Mesenchymal stem cell (in vitro differentiated cells and primary cell): Measurements from ENCODE around the gene DNAJC28.
A peak's percentile ranks its signal among the peaks of the same experiment; 100 is the strongest.
"Not testable (repeated sequence)": the region's sequence is repeated elsewhere in the genome, so short reads cannot be mapped to it uniquely, and the experiment has no call there.

Experiments used
- DNase-seq: peaks from one replicate; pipeline ENCODE4 v3.0.0-alpha.2; 2013
- H2AFZ ChIP-seq: one replicate; pipeline ENCODE4 v1.6.1; 2013; ENCODE audit warnings: low read depth, mild to moderate bottlenecking, control low read depth, inconsistent platforms, low read length, moderate library complexity
- H2AK5ac ChIP-seq: 2 replicates; pipeline ENCODE4 v1.6.1; 2013; ENCODE audit warnings: low read length, moderate library complexity, mild to moderate bottlenecking, inconsistent platforms; ENCODE audit not compliant: severe bottlenecking
- H2BK120ac ChIP-seq: one replicate; pipeline ENCODE4 v1.6.1; 2013; ENCODE audit warnings: low read depth, mild to moderate bottlenecking, inconsistent platforms, low read length, moderate library complexity
- H2BK12ac ChIP-seq, 2 experiments: one replicate each; pipeline ENCODE4 v1.6.1; 2013; ENCODE audit warnings: inconsistent platforms in 2 of 2, low read length in 2 of 2, mild to moderate bottlenecking in 2 of 2, moderate library complexity in 2 of 2, control low read depth in 1 of 2
- H2BK15ac ChIP-seq: one replicate; pipeline ENCODE4 v1.6.1; 2013; ENCODE audit warnings: mild to moderate bottlenecking, low read depth, inconsistent platforms; ENCODE audit not compliant: poor library complexity, severe bottlenecking
- H2BK5ac ChIP-seq: 2 replicates; pipeline ENCODE4 v1.6.1; 2013; ENCODE audit warnings: low read depth, mild to moderate bottlenecking, low read length, control low read depth, inconsistent platforms; ENCODE audit not compliant: poor library complexity, severe bottlenecking
- H3K14ac ChIP-seq, 2 experiments: one replicate each; pipeline ENCODE4 v1.6.1; 2013; ENCODE audit warnings: inconsistent platforms in 2 of 2, low read length in 2 of 2, control low read depth in 1 of 2, mild to moderate bottlenecking in 1 of 2, moderate library complexity in 1 of 2
- H3K18ac ChIP-seq, 2 experiments: one replicate each; pipeline ENCODE4 v1.6.1; 2013; ENCODE audit warnings: inconsistent platforms in 2 of 2, low read length in 2 of 2, control low read depth in 1 of 2, low read depth in 1 of 2, mild to moderate bottlenecking in 1 of 2
- H3K23ac ChIP-seq, 2 experiments: one replicate each; pipeline ENCODE4 v1.6.1; 2013; ENCODE audit warnings: inconsistent platforms in 2 of 2, low read length in 2 of 2, mild to moderate bottlenecking in 2 of 2, moderate library complexity in 2 of 2, control low read depth in 1 of 2
- H3K27ac ChIP-seq: 2 replicates; pipeline ENCODE4 v1.5.1; 2013; ENCODE audit warnings: mild to moderate bottlenecking, moderate library complexity, low read length, control low read depth, inconsistent platforms; ENCODE audit not compliant: poor library complexity, severe bottlenecking
- H3K27me3 ChIP-seq, 2 experiments: 2 replicates each; pipeline versions ENCODE4 v1.6.1 to v1.7.0; 2013; ENCODE audit warnings: low read length in 2 of 2, mild to moderate bottlenecking in 2 of 2, moderate library complexity in 2 of 2, control low read depth in 1 of 2, inconsistent platforms in 1 of 2; ENCODE audit not compliant: control insufficient read depth in 1 of 2, insufficient read depth in 1 of 2
- H3K36me3 ChIP-seq, 2 experiments: 2 replicates each; pipeline versions ENCODE4 v1.6.1 to v1.7.0; 2013; ENCODE audit warnings: low read length in 2 of 2, control low read depth in 1 of 2, inconsistent platforms in 1 of 2, low read depth in 1 of 2, mild to moderate bottlenecking in 1 of 2; ENCODE audit not compliant: insufficient read depth in 2 of 2, control insufficient read depth in 1 of 2
- H3K4ac ChIP-seq, 2 experiments: one replicate each; pipeline ENCODE4 v1.6.1; 2013; ENCODE audit warnings: inconsistent platforms in 2 of 2, low read length in 2 of 2, mild to moderate bottlenecking in 2 of 2, moderate library complexity in 2 of 2, control low read depth in 1 of 2, low read depth in 1 of 2
- H3K4me1 ChIP-seq: 2 replicates; pipeline ENCODE4 v1.6.1; 2013; ENCODE audit warnings: low read depth, low read length, control low read depth; ENCODE audit not compliant: control insufficient read depth, insufficient read depth
- H3K4me2 ChIP-seq: 2 replicates; pipeline ENCODE4 v1.6.1; 2013; ENCODE audit warnings: low read length, mild to moderate bottlenecking, inconsistent platforms; ENCODE audit not compliant: poor library complexity, severe bottlenecking
- H3K4me3 ChIP-seq, 2 experiments: 2 replicates each; pipeline versions ENCODE4 v1.5.1 to v1.7.0; 2013; ENCODE audit warnings: low read length in 2 of 2, mild to moderate bottlenecking in 2 of 2, control low read depth in 1 of 2, low read depth in 1 of 2; ENCODE audit not compliant: insufficient read depth in 1 of 2
- H3K79me1 ChIP-seq: replicated peaks from 2 replicates; pipeline ENCODE4 v1.6.1; 2013; ENCODE audit warnings: mild to moderate bottlenecking, control low read depth, low read length, inconsistent platforms; ENCODE audit not compliant: poor library complexity, severe bottlenecking
- H3K9ac ChIP-seq: 2 replicates; pipeline ENCODE4 v1.7.0; 2013; ENCODE audit warnings: mild to moderate bottlenecking, low read length, moderate library complexity
- H3K9me3 ChIP-seq: 2 replicates; pipeline ENCODE4 v1.7.0; 2013; ENCODE audit warnings: mild to moderate bottlenecking, low read length; ENCODE audit not compliant: control insufficient read depth
- H4K8ac ChIP-seq: one replicate; pipeline ENCODE4 v1.6.1; 2013; ENCODE audit warnings: inconsistent platforms, mild to moderate bottlenecking, low read length, moderate library complexity
- H4K91ac ChIP-seq: one replicate; pipeline ENCODE4 v1.6.1; 2013; ENCODE audit warnings: mild to moderate bottlenecking, low read length, inconsistent platforms
- WGBS: methylation state at CpG from one replicate; pipeline ENCODE4 v1.1.7; 2013; ENCODE audit warnings: mixed read lengths; 5-methylcytosine and 5-hydroxymethylcytosine counted together

DNAJC28 gene

DNA sequence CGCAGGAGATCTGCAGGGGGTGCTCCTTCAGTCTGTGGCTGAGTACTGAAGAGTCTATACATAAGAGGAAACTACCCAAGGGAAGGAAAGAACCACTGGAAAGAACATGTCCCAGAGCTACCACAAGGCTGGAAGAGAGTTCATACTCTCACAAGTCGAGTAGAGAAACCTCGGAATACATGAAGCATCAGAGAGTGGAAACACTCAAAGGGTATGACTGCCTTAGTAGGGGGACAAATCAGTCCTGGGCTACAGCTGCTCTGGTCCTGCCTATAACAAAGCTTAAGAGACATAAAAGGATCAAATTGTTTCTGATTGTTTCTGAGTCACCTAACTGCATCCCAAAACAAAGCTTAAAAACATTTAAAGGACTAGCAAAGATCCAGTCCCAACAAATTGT is 39.2 kb downstream of the DNAJC28 start:
- Histone ChIP-seq H2BK15ac (no peak overlapping the region), H3K27me3 (no peaks in the 10 kb centered on the region), H3K4me1 (peaks cover 3% of the 10 kb centered on the region), H3K23ac (no peak overlapping the region), H3K36me3 (peaks cover 11 to 44% of the 10 kb centered on the region in 2 experiments), H3K27ac (no peak overlapping the region), H3K4me2 (no peak overlapping the region), H2BK120ac (no peak overlapping the region), H3K18ac (no peak overlapping the region), H2AFZ (no peak overlapping the region), H3K79me1 (no peaks in the 10 kb centered on the region), H2AK5ac (no peak overlapping the region), H4K8ac (no peak overlapping the region), H4K91ac (no peak overlapping the region), H3K9ac (no peak overlapping the region), H2BK12ac (no peak overlapping the region), H3K14ac (no peak overlapping the region), H2BK5ac (no peak overlapping the region), H3K4me3 (no peak overlapping the region), H3K9me3 (no peaks in the 10 kb centered on the region), H3K4ac (no peak overlapping the region)
- 99% methylated on average over 3 of the region's 3 CpGs for WGBS
- DNase-seq: no peak

DNA sequence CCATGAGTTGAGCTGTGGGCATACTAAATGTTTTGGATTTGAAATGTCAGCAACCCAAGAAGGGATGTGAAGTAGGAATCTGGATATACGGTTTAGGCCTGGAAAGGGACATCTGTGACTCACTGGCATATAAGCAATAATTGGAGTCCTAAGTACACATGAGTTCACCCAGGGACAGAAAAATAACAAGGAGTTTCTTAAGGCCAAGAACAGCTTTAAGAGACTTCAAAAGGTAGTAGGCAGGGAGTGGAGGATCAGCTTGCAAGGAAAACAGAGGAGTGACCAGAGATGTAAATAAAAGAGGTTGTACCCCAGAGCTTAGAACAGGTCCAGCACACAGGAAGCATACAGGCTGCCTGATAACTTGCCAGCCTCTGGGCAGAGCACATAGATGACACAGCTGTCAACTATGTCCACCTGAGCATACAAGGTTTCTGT is 39.9 kb downstream of the DNAJC28 start:
- Histone ChIP-seq H2BK12ac (no peak overlapping the region), H3K79me1 (no peaks in the 10 kb centered on the region), H3K14ac (no peak overlapping the region), H3K9me3 (no peaks in the 10 kb centered on the region), H3K36me3 (peaks cover 11 to 48% of the 10 kb centered on the region in 2 experiments), H3K4me3 (no peak overlapping the region), H2AK5ac (no peak overlapping the region), H3K27me3 (no peaks in the 10 kb centered on the region), H3K9ac (no peak overlapping the region), H2BK15ac (no peak overlapping the region), H3K27ac (no peak overlapping the region), H3K23ac (peak overlapping the region in 1 of 2 experiments; percentile 70), H4K91ac (no peak overlapping the region), H3K4ac (no peak overlapping the region), H4K8ac (no peak overlapping the region), H2BK120ac (no peak overlapping the region), H2AFZ (no peak overlapping the region), H2BK5ac (no peak overlapping the region), H3K4me2 (no peak overlapping the region), H3K4me1 (peaks cover 3% of the 10 kb centered on the region), H3K18ac (no peak overlapping the region)
- WGBS: 87% methylated on average over 1 of the region's 1 CpG
- peak; percentile 22 for DNase-seq

DNA sequence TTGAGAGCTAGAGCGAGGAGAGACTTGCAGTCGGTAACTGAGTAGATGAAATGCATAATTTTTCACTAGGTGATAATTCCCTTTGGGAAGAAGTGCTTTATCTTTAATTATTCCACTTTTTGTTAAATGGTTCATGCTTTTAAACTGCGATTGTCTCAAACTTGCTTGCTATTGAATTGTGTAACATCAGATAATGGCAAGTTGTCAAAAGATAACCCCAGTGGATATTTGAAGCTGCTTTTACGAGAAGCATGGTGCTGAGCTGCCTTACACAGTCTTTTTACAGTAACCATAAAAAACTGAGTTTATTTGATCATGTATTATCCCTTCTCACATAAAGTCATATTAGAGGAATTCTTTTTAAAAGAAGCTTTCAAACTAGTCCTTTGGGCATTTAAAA is 41.9 kb downstream of the DNAJC28 start:
- H3K4me2 ChIP-seq: no peak overlapping the region
- H2BK120ac ChIP-seq: no peak overlapping the region
- H3K18ac ChIP-seq: no peak overlapping the region
- no peaks in the 10 kb centered on the region for H3K9me3 ChIP-seq
- no peak overlapping the region for H2AFZ ChIP-seq
- no peak overlapping the region for H2BK5ac ChIP-seq
- no peak overlapping the region for H2AK5ac ChIP-seq
- 94% methylated on average over 3 of the region's 4 CpGs for WGBS
- no peak overlapping the region for H4K8ac ChIP-seq
- H3K27ac ChIP-seq: no peak overlapping the region
- H3K4me3 ChIP-seq: no peak overlapping the region
- H3K4me1 ChIP-seq: peaks cover 3% of the 10 kb centered on the region
- no peak for DNase-seq
- no peak overlapping the region for H3K23ac ChIP-seq
- H2BK12ac ChIP-seq: no peak overlapping the region
- no peak overlapping the region for H2BK15ac ChIP-seq
- H3K27me3 ChIP-seq: no peaks in the 10 kb centered on the region
- H3K79me1 ChIP-seq: no peaks in the 10 kb centered on the region
- H3K9ac ChIP-seq: peak overlapping the region; percentile 47
- peaks cover 11 to 32% of the 10 kb centered on the region in 2 experiments for H3K36me3 ChIP-seq
- no peak overlapping the region for H3K14ac ChIP-seq
- no peak overlapping the region for H4K91ac ChIP-seq
- no peak overlapping the region for H3K4ac ChIP-seq

DNA sequence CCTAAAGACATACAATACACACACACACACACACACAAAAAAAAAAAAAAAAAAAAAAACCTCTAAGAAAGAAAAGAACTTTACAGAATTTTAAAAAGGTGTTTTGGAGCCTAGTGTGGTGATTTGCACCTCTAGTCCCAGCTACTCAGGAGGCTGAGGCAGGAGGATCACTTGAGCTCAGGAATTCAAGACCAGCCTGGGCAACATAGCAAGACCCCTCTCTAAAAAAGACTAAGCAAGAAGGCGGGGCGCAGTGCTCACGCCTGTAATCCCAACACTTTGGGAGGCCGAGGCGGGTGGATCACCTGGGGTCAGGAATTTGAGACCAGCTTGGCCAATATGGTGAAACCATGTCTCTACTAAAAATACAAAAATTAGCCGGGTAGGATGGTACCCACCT is 44.9 kb downstream of the DNAJC28 start:
- not testable (repeated sequence) for H2AK5ac ChIP-seq, H3K9ac ChIP-seq, H3K23ac ChIP-seq, H3K79me1 ChIP-seq, H3K4ac ChIP-seq, H3K9me3 ChIP-seq, H4K91ac ChIP-seq, H3K27ac ChIP-seq, H2AFZ ChIP-seq, H4K8ac ChIP-seq, H2BK12ac ChIP-seq, H3K4me2 ChIP-seq, H2BK15ac ChIP-seq, H2BK120ac ChIP-seq, H3K27me3 ChIP-seq, H3K4me1 ChIP-seq, H2BK5ac ChIP-seq, DNase-seq, H3K18ac ChIP-seq, H3K14ac ChIP-seq, H3K4me3 ChIP-seq
- H3K36me3 ChIP-seq: peaks cover 8 to 21% of the 10 kb centered on the region in 2 experiments
- 100% methylated on average over 6 of the region's 6 CpGs for WGBS
